ENCODE data around the gene PCDHGA9. TPM values are rescaled to one million over a fixed set of nuclear protein-coding genes. Genes with fewer than 3 reads are reported as not detected.

The PCDHGA9 gene
- total RNA-seq (2022; extraction: Qiagen RNA extraction) = 0.06 to 0.08 TPM (median 0.06 TPM) in 3 of 5 replicates, not detected in the others

GRCh38 chr5:141402553-141403243 is at the start of gene PCDHGA9:
TSS of gene PCDHGA9 (plus strand) at chr5:141402778. CDS start at chr5:141402953, 175 bp downstream.

GRCh38 chr5:141354900-141355469 is 47.6 kb upstream of the PCDHGA9 start, which contains the start of gene PCDHGA4:
TSS of gene PCDHGA4 (plus strand) at chr5:141355021. CDS start at chr5:141355108, 87 bp downstream.

GRCh38 chr5:141359790-141360426 is 42.7 kb upstream of the PCDHGA9 start, which contains the start of gene PCDHGB2:
TSS of gene PCDHGB2 (plus strand) at chr5:141359994. CDS start at chr5:141360136, 142 bp downstream.

GRCh38 chr5:141363952-141364660 is 38.5 kb upstream of the PCDHGA9 start, which contains the start of gene PCDHGA5:
TSS of gene PCDHGA5 (plus strand) at chr5:141364162. CDS start at chr5:141364331, 169 bp downstream.

GRCh38 chr5:141369994-141370848 is 32.4 kb upstream of the PCDHGA9 start, which contains the start of gene PCDHGB3:
TSS of gene PCDHGB3 (plus strand) at chr5:141370242. CDS start at chr5:141370395, 153 bp downstream.

GRCh38 chr5:141373673-141374317 is 28.8 kb upstream of the PCDHGA9 start, which contains the start of gene PCDHGA6:
TSS of gene PCDHGA6 (plus strand) at chr5:141373891. CDS start at chr5:141374084, 193 bp downstream.

GRCh38 chr5:141382469-141383294 is 19.9 kb upstream of the PCDHGA9 start, which contains the start of gene PCDHGA7:
TSS of gene PCDHGA7 (plus strand) at chr5:141382742. CDS start at chr5:141382900, 158 bp downstream.

GRCh38 chr5:141387557-141388311 is 14.8 kb upstream of the PCDHGA9 start, which contains the start of gene PCDHGB4:
TSS of gene PCDHGB4 (plus strand) at chr5:141387698. CDS start at chr5:141387885, 187 bp downstream.

GRCh38 chr5:141392429-141393198 is 10.0 kb upstream of the PCDHGA9 start, which contains the start of gene PCDHGA8:
TSS of gene PCDHGA8 (plus strand) at chr5:141392633. CDS start at chr5:141392814, 181 bp downstream.

GRCh38 chr5:141397756-141398551 is 4.6 kb upstream of the PCDHGA9 start, which contains the start of gene PCDHGB5:
TSS of gene PCDHGB5 (plus strand) at chr5:141397947. CDS start at chr5:141398128, 181 bp downstream.

GRCh38 chr5:141407790-141408505 is 5.4 kb downstream of the PCDHGA9 start, which contains the start of gene PCDHGB6:
TSS of gene PCDHGB6 (plus strand) at chr5:141408021. CDS start at chr5:141408203, 182 bp downstream.

GRCh38 chr5:141412854-141413539 is 10.4 kb downstream of the PCDHGA9 start, which contains the start of gene PCDHGA10:
TSS of gene PCDHGA10 (plus strand) at chr5:141412987. CDS start at chr5:141413176, 189 bp downstream.

GRCh38 chr5:141417494-141418172 is 15.1 kb downstream of the PCDHGA9 start, which contains the start of gene PCDHGB7:
TSS of gene PCDHGB7 (plus strand) at chr5:141417677. CDS start at chr5:141417860, 183 bp downstream.

GRCh38 chr5:141420855-141421488 is 18.4 kb downstream of the PCDHGA9 start, which contains the start of gene PCDHGA11:
TSS of gene PCDHGA11 (plus strand) at chr5:141421051. CDS start at chr5:141421228, 177 bp downstream.

Data from A549 treated with Mapracorat at 1 μM for 4 hours (cell line).